ENCODE data around the gene DGCR8. TPM values are rescaled to one million over a fixed set of nuclear protein-coding genes. Genes with fewer than 3 reads are reported as not detected.

The DGCR8 gene
- polyA plus RNA-seq, 1 donor = 36.5 TPM

DNA sequence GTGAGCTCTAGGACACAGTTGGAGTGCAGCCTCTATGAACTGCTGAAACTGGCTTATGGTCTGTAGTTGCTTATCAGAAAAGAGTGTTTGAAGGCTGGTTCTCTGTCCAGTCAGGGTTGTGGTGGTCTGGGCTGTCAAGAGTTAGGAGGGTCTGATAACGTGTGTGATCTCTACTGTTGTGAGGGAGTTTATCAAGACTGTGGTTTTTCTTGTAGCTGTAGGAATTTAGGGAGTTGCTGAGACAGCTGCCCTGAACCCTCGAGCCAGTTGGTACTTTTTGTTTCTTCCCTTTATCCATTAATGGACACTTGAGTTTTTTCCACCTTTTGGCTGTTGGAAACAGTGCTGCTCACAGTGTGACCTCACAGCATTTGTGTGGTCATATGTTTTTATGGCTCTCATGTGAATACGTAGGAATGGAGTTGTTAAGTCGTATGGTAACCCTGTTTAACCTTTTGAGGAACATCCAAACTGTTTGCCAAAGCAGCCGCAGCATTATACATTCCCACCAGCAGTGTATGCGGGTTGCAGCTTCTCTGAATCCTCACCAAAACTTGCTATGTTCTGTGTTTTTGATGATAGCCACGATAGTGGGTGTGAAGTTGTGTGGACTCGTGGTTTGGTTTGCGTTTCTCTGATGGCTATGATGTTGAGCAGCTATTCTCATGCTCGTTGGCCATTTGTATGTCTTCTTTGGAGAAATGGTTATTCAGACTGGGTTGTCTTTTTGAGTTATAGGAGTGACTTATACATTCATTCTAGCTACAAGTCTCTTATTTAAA is 20.9 kb upstream of the DGCR8 start:
- no peaks in the 10 kb centered on the region for H3K4me1 ChIP-seq (ENCODE audit: control insufficient read depth, insufficient read depth, low read length)
- DNase-seq = no peak
- peaks cover 43% of the 10 kb centered on the region for H3K36me3 ChIP-seq (ENCODE audit: control insufficient read depth, insufficient read depth, low read length)
- WGBS (ENCODE audit: insufficient coverage, low lambda C conversion rate) = no CpG with 5 or more reads among the region's 10 CpGs
- H3K9me3 ChIP-seq (ENCODE audit: control insufficient read depth, low read depth, low read length) = no peaks in the 10 kb centered on the region
- H3K27ac ChIP-seq (ENCODE audit: low read length) = no peak overlapping the region
- H3K4me3 ChIP-seq (ENCODE audit: low read length) = no peak overlapping the region
- no peaks in the 10 kb centered on the region for H3K27me3 ChIP-seq (ENCODE audit: control insufficient read depth, insufficient read depth, low read length)

DNA sequence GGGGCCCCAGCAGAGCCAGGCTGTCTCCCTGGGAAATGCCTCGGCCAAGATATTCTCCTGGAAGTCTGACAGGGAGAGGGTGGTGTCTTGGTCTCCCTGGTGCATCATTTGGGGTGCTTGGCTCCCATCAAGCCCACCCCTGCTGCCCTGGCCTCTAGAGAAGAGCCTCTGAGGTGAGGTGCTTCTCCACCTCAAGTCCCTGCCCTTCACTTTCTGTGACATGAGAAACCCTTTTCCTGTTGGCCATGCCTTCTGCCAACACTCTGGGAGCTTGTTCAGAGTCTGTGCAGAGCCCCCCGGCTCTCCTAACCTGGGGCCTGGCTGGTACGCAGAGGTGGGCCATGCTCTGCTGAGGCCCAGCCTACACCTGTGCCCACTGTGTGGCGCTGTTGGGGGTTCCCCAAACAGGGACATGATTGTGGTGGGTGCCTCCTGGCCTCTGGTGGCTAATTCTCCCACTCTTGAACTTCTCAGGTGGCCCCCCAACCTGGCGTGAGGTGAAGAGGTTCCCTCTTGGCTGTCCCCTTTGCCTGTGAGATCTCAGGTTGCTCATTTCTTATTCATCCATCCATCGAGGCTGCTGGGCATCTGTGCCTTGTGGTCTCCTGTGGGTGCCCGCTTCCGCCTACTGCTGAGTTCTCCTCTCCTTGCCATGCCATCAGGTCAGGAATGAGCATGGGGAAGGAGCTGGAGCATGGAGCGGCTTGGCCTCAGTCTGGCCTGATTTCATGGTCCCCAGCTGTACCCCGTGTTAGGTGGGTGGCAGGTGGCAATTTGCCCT is 19.2 kb upstream of the DGCR8 start:
- H3K4me3 ChIP-seq (ENCODE audit: low read length) = no peak overlapping the region
- H3K27me3 ChIP-seq (ENCODE audit: control insufficient read depth, insufficient read depth, low read length) = no peaks in the 10 kb centered on the region
- DNase-seq = no peak
- no CpG with 5 or more reads among the region's 10 CpGs for WGBS (ENCODE audit: insufficient coverage, low lambda C conversion rate)
- peaks cover 40% of the 10 kb centered on the region for H3K36me3 ChIP-seq (ENCODE audit: control insufficient read depth, insufficient read depth, low read length)
- no peak overlapping the region for H3K27ac ChIP-seq (ENCODE audit: low read length)
- H3K4me1 ChIP-seq (ENCODE audit: control insufficient read depth, insufficient read depth, low read length) = no peaks in the 10 kb centered on the region
- H3K9me3 ChIP-seq (ENCODE audit: control insufficient read depth, low read depth, low read length) = no peaks in the 10 kb centered on the region

DNA sequence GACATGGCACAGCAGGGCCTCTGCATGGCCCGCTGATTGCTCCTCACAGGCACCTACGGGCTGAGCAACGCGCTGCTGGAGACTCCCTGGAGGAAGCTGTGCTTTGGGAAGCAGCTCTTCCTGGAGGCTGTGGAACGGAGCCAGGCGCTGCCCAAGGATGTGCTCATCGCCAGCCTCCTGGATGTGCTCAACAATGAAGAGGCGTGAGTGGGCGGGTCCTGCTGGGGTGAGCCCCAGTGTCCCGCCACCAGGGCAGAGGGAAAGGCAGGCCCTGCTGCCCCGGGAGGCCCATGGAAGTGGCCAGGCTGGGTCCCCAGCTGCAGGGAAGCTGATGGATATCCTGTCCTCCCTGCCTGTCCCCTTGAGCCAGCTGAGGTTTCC is 18.6 kb upstream of the DGCR8 start:
- DNase-seq = no peak
- no peaks in the 10 kb centered on the region for H3K27me3 ChIP-seq (ENCODE audit: control insufficient read depth, insufficient read depth, low read length)
- no peaks in the 10 kb centered on the region for H3K4me1 ChIP-seq (ENCODE audit: control insufficient read depth, insufficient read depth, low read length)
- WGBS (ENCODE audit: insufficient coverage, low lambda C conversion rate) = no CpG with 5 or more reads among the region's 11 CpGs
- no peak overlapping the region for H3K27ac ChIP-seq (ENCODE audit: low read length)
- H3K9me3 ChIP-seq (ENCODE audit: control insufficient read depth, low read depth, low read length) = no peaks in the 10 kb centered on the region
- no peak overlapping the region for H3K4me3 ChIP-seq (ENCODE audit: low read length)
- H3K36me3 ChIP-seq (ENCODE audit: control insufficient read depth, insufficient read depth, low read length) = peaks cover 34% of the 10 kb centered on the region

DNA sequence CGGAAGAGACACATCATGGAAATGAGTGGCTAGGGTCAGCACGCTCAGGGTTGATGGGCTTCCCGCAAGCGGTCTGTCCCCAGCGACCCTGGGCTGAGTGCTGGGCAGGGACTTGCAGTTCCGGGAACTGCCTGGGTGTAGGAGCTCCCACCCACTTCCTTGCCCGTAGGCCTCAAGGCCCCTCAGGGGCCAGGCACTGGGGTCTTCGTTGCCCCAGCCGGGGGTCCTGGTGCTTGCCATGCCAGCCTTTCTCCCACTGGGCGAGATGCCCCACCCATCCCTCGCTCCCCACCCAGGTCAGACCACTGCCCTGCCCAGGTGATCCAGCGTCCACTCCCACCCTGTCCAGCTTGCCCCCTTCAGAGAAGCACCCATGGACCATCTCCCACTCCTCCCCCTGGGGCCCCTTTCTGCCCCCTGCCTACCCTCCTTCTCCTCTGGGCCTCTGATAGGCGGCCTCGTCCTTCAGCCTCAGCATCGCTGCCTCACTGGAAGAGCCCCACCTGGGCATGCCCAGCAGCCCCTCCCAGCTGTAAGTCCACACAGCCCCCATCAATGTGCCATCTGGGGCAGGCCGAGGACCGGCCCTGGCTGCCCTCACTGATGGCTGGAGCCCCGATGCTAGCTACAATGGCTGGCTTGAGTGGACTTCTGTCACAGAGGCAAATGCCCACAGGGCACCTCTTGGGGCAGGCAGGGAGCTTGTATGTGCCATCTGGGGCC is 17.8 kb upstream of the DGCR8 start:
- no peak for DNase-seq
- H3K36me3 ChIP-seq (ENCODE audit: control insufficient read depth, insufficient read depth, low read length) = peaks cover 29% of the 10 kb centered on the region
- no peak overlapping the region for H3K27ac ChIP-seq (ENCODE audit: low read length)
- no peaks in the 10 kb centered on the region for H3K4me1 ChIP-seq (ENCODE audit: control insufficient read depth, insufficient read depth, low read length)
- WGBS (ENCODE audit: insufficient coverage, low lambda C conversion rate) = no CpG with 5 or more reads among the region's 18 CpGs
- H3K9me3 ChIP-seq (ENCODE audit: control insufficient read depth, low read depth, low read length) = no peaks in the 10 kb centered on the region
- H3K27me3 ChIP-seq (ENCODE audit: control insufficient read depth, insufficient read depth, low read length) = no peaks in the 10 kb centered on the region
- H3K4me3 ChIP-seq (ENCODE audit: low read length) = no peak overlapping the region

DNA sequence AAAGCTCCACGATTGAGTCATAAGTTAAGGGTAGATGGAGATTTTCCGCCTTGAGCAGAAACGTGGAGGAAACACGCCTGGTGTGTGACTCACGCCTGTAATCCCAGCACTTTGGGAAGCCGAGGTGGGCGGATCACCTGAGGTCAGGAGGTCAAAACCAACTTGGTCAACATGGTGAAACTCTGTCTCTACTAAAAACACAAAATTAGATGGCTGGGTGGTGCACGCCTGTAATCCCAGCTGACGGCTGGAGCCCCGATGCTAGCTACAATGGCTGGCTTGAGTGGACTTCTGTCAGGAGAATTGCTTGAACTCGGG is 17.3 kb upstream of the DGCR8 start:
- Histone ChIP-seq H3K9me3 (ENCODE audit: control insufficient read depth, low read depth, low read length) (no peaks in the 10 kb centered on the region), H3K27ac (ENCODE audit: low read length) (no peak overlapping the region), H3K36me3 (ENCODE audit: control insufficient read depth, insufficient read depth, low read length) (peaks cover 29% of the 10 kb centered on the region), H3K4me3 (ENCODE audit: low read length) (no peak overlapping the region), H3K4me1 (ENCODE audit: control insufficient read depth, insufficient read depth, low read length) (no peaks in the 10 kb centered on the region), H3K27me3 (ENCODE audit: control insufficient read depth, insufficient read depth, low read length) (no peaks in the 10 kb centered on the region)
- DNase-seq = no peak
- WGBS (ENCODE audit: insufficient coverage, low lambda C conversion rate) = no CpG with 5 or more reads among the region's 11 CpGs

DNA sequence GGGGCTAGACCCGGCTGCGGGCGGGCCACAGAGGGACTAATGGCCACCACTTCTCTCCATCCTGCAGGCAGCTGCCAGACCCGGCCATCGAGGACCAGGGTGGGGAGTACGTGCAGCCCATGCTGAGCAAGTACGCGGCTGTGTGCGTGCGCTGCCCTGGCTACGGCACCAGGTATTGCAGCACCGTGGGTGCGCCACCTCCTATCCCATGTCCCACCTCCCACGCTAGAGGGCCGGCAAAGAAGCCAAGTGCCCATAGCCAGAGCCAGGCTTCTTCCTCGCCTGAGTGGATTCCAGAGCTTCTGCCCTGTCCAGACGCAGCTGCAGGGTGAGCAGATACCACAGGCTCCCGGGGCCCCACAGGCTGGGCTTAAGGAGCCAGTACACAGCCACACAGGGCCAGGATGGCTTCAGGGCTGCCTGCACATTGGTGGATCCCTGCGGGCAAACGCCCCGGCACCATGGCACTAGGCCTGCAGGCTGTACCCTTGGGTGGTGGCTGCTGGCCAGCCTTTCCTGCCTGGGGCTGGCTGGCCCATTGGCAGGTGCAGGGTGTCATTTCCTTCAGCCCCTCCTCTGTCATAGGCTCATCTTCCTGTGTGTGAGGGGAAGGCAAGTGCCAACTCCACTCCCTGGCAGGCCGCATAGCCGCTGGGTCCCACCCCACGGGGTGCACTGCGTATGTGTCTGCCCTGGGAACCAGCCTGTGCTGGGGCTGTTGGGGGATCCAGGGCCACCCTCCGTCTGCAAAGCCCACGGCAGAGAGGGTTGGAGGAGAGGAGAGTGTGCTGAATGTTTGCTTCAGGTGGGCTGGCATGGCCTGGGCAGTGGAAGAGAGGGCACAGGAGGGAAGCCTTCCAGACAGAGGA is 16.5 kb upstream of the DGCR8 start:
- H3K27me3 ChIP-seq (ENCODE audit: control insufficient read depth, insufficient read depth, low read length) = no peaks in the 10 kb centered on the region
- H3K9me3 ChIP-seq (ENCODE audit: control insufficient read depth, low read depth, low read length) = no peaks in the 10 kb centered on the region
- no peak overlapping the region for H3K27ac ChIP-seq (ENCODE audit: low read length)
- H3K4me3 ChIP-seq (ENCODE audit: low read length) = no peak overlapping the region
- no peaks in the 10 kb centered on the region for H3K4me1 ChIP-seq (ENCODE audit: control insufficient read depth, insufficient read depth, low read length)
- peaks cover 29% of the 10 kb centered on the region for H3K36me3 ChIP-seq (ENCODE audit: control insufficient read depth, insufficient read depth, low read length)
- WGBS (ENCODE audit: insufficient coverage, low lambda C conversion rate) = no CpG with 5 or more reads among the region's 27 CpGs
- no peak for DNase-seq

DNA sequence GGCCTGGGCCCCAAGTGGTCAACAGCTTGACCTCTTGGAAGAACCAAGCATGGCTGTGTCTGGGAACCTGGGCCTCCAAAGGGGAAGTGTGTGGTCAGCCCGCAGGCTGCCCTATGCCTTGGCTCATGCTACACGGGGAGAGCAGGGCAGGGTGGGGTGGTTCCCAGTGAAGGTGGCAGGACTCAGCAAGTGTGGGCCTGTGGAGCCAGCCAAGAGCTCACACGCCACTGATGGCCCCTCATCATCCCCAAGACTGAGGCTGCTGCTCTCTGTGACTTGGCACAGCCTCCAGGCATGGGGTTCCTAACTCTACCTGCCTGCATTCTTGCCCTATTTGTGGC is 15.9 kb upstream of the DGCR8 start:
- no peak overlapping the region for H3K27ac ChIP-seq (ENCODE audit: low read length)
- no peak for DNase-seq
- no CpG with 5 or more reads among the region's 3 CpGs for WGBS (ENCODE audit: insufficient coverage, low lambda C conversion rate)
- H3K36me3 ChIP-seq (ENCODE audit: control insufficient read depth, insufficient read depth, low read length) = peaks cover 29% of the 10 kb centered on the region
- H3K9me3 ChIP-seq (ENCODE audit: control insufficient read depth, low read depth, low read length) = no peaks in the 10 kb centered on the region
- H3K27me3 ChIP-seq (ENCODE audit: control insufficient read depth, insufficient read depth, low read length) = no peaks in the 10 kb centered on the region
- H3K4me1 ChIP-seq (ENCODE audit: control insufficient read depth, insufficient read depth, low read length) = no peaks in the 10 kb centered on the region
- no peak overlapping the region for H3K4me3 ChIP-seq (ENCODE audit: low read length)

DNA sequence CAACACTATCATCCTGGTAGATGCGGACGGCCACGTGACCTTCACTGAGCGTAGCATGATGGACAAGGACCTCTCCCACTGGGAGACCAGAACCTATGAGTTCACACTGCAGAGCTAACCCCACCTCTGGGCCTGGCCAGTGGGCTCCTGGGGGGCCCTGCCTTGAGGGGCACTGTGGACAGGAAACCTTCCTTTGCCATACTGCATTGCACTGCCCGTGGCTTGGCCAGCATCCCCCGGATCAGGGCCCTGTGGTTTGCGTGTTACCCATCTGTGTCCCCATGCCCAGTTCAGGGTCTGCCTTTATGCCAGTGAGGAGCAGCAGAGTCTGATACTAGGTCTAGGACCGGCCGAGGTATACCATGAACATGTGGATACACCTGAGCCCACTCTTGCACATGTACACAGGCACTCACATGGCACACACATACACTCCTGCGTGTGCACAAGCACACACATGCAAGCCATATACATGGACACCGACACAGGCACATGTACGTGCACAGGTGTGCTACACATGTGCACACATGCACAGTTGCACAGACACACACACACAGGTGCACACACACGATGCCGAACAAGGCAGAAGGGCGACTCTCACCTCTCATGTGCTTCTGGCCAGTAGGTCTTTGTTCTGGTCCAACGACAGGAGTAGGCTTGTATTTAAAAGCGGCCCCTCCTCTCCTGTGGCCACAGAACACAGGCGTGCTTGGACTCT is 15.3 kb upstream of the DGCR8 start:
- no peaks in the 10 kb centered on the region for H3K4me1 ChIP-seq (ENCODE audit: control insufficient read depth, insufficient read depth, low read length)
- H3K36me3 ChIP-seq (ENCODE audit: control insufficient read depth, insufficient read depth, low read length) = peaks cover 29% of the 10 kb centered on the region
- WGBS (ENCODE audit: insufficient coverage, low lambda C conversion rate) = no CpG with 5 or more reads among the region's 18 CpGs

DNA sequence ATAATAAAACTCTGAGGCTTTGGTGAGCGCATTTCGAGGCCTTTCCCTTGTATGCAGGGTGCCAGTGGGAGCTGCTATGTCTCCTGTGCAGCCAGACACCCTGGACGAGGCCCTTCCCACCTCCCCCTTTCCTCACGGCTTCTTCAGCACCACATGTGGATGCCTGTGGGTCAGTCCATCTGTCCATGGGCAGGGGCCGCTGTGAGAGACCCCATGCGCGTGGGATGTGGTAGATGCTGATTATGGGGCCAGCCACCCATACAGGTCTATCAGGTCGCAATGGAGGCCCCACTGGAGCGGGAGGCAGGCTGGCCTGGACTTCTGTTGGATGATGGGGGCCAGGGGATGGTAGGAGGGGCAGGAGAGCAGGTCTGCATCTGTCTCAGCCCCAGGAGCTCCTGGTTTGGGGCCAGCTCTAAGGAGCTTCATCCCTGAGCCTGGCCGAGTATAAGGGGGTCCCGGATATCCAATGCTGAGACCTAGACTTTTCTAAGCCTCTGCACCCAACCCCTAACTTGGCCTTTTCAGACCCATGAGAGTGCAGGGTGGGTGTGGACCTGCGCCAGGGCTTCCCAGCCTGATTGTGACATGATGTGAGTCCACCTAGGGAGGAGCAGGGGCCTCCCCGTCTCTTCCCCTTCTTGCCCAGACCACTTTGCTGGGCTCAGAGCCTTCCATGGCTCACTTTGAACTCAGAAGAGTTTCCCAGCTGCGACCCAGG is 14.0 kb upstream of the DGCR8 start:
- H3K9me3 ChIP-seq (ENCODE audit: control insufficient read depth, low read depth, low read length) = no peaks in the 10 kb centered on the region
- no peak for DNase-seq
- no peaks in the 10 kb centered on the region for H3K4me1 ChIP-seq (ENCODE audit: control insufficient read depth, insufficient read depth, low read length)
- peaks cover 28% of the 10 kb centered on the region for H3K36me3 ChIP-seq (ENCODE audit: control insufficient read depth, insufficient read depth, low read length)
- H3K27me3 ChIP-seq (ENCODE audit: control insufficient read depth, insufficient read depth, low read length) = no peaks in the 10 kb centered on the region
- no CpG with 5 or more reads among the region's 14 CpGs for WGBS (ENCODE audit: insufficient coverage, low lambda C conversion rate)
- no peak overlapping the region for H3K4me3 ChIP-seq (ENCODE audit: low read length)
- no peak overlapping the region for H3K27ac ChIP-seq (ENCODE audit: low read length)

More for the DNA sequence above, 15.3 kb upstream of the DGCR8 start:
- no peaks in the 10 kb centered on the region for H3K9me3 ChIP-seq (ENCODE audit: control insufficient read depth, low read depth, low read length)
- DNase-seq = no peak
- no peaks in the 10 kb centered on the region for H3K27me3 ChIP-seq (ENCODE audit: control insufficient read depth, insufficient read depth, low read length)
- H3K27ac ChIP-seq (ENCODE audit: low read length) = no peak overlapping the region
- no peak overlapping the region for H3K4me3 ChIP-seq (ENCODE audit: low read length)

Measured in large intestine (tissue), 3 donors.